DND-41 (cell line): ENCODE results near the gene OSBPL3.

Experiments
- CTCF ChIP-seq: IDR thresholded peaks from 2 replicates; pipeline ENCODE4 v1.5.1; 2012; ENCODE audit warnings: borderline replicate concordance, low read length, moderate library complexity, mild to moderate bottlenecking; ENCODE audit not compliant: poor library complexity, severe bottlenecking; ENCODE audit errors: extremely low read depth
- EZH2 ChIP-seq: IDR thresholded peaks from 3 replicates; pipeline ENCODE4 v1.6.1; 2012; ENCODE audit warnings: borderline replicate concordance, low read depth, mild to moderate bottlenecking, moderate library complexity, low read length, inconsistent platforms; ENCODE audit not compliant: severe bottlenecking

DNA sequence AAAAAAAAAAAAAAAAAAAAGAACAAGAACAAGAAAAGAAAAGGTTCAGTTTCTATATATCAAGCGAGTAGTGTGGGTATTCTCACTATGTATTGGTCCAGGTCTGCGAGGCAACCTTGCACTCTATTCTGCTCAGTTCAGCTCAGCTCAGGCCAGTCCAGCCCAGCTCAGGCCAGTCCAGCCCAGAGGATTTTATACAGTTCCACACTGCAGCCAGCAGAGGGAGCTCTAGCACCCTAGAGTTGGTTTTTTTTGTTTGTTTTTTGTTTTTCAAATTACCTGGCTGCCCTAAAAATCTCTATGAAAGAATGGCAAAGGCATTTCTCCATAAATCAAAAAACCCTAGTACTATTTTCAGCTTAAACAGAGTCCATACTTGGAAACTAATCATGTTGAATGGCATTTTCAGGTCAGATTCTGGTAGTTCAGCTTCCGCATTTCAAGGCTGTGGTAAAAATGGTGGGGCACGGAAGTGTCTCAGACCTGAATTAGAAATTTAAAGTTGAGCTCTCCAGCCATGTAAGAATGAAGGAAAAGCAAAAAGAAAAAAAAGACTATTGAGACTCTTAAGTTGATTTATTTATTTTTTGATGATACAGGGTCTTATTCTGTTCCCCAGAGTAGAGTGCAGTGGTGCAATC, 167.6 kb downstream of the OSBPL3 start:
- TF ChIP-seq CTCF, result peak; percentile 84
- no peak for TF ChIP-seq EZH2
